HL-60 (cell line): ENCODE data around the gene FOXL3.
A peak's percentile ranks its signal among the peaks of the same experiment; 100 is the strongest.

Source experiments
- DNase-seq, 2 experiments: peaks; one replicate each; pipeline ENCODE4 v3.0.0-alpha.2; 2010 to 2020; ENCODE audit warnings: low read depth in 1 of 2, low spot score in 1 of 2
- H3K27ac ChIP-seq: fragments of 250-450 bp; sonication (Bioruptor Pico); replicated peaks from 2 replicates; pipeline ENCODE4 v1.5.1; 2020; ENCODE audit warnings: mild to moderate bottlenecking, moderate library complexity
- H3K27me3 ChIP-seq: fragments of 250-450 bp; sonication (Bioruptor Pico); 2 replicates; pipeline ENCODE4 v1.5.1; 2021; ENCODE audit warnings: mild to moderate bottlenecking, moderate library complexity; ENCODE audit not compliant: insufficient read depth, poor library complexity, severe bottlenecking
- H3K4me3 ChIP-seq: replicated peaks from 2 replicates; pipeline ENCODE4 v1.5.1; 2011; ENCODE audit warnings: mild to moderate bottlenecking, control low read depth, low read length; ENCODE audit not compliant: insufficient read depth
- CTCF ChIP-seq: IDR thresholded peaks from one replicate; pipeline ENCODE4 v1.5.1; 2011; ENCODE audit warnings: low read length, control low read depth, inconsistent platforms; ENCODE audit not compliant: insufficient read depth
- GABPA ChIP-seq: IDR thresholded peaks from 2 replicates; pipeline ENCODE4 v1.6.1; 2012; ENCODE audit warnings: low read depth
- POLR2AphosphoS5 ChIP-seq: IDR thresholded peaks from 2 replicates; pipeline ENCODE4 v1.6.1; 2012; ENCODE audit warnings: low read depth
- SPI1 ChIP-seq: IDR thresholded peaks from 2 replicates; pipeline ENCODE4 v1.6.1; 2012; ENCODE audit warnings: low read depth, mild to moderate bottlenecking, borderline replicate concordance
- TF ChIP-seq, protein P1 (sequence below): IDR thresholded peaks from 2 replicates; pipeline ENCODE4 v1.6.1; 2012; ENCODE audit warnings: low read depth; ENCODE audit not compliant: insufficient replicate concordance

The FOXL3 gene

DNA sequence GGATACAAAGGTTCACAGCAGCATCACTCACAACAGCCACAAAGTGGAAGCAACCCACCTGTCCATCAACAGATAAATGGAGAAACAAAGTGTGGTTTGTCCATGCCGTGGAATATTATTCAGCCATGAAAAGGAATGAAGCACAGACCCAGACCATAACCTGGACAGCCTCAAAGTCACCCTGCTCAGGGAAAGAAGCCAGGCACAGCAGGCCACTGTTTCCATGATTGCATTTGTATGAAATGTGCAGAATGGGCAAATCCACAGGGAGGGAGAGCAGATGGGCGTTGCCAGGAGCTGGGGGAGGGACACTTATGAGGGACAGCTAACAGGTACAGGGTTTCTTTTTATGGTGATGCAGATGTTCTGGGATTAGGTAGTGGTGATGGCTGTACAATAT, 30.3 kb downstream of the FOXL3 start:
- Histone ChIP-seq H3K4me3 (no peak overlapping the region), H3K27me3 (no peaks in the 10 kb centered on the region), H3K27ac (no peak overlapping the region)
- no peak for DNase-seq
- TF ChIP-seq GABPA (no peak), CTCF (no peak)

- no peaks in the 10 kb centered on the region for H3K27me3 ChIP-seq
- no peak overlapping the region for H3K4me3 ChIP-seq
- TF ChIP-seq CTCF = peak; percentile 28
- no peak for TF ChIP-seq GABPA
- peak; percentile 14 to 25 for DNase-seq
- no peak overlapping the region for H3K27ac ChIP-seq
Observed at GRCh38 chr7:322111-322671, 32.2 kb downstream of the FOXL3 start.

GRCh38 chr7:322708-323111, 32.7 kb downstream of the FOXL3 start:
- Histone ChIP-seq H3K4me3 (no peak overlapping the region), H3K27ac (no peak overlapping the region), H3K27me3 (no peaks in the 10 kb centered on the region)
- TF ChIP-seq, protein P1, sequence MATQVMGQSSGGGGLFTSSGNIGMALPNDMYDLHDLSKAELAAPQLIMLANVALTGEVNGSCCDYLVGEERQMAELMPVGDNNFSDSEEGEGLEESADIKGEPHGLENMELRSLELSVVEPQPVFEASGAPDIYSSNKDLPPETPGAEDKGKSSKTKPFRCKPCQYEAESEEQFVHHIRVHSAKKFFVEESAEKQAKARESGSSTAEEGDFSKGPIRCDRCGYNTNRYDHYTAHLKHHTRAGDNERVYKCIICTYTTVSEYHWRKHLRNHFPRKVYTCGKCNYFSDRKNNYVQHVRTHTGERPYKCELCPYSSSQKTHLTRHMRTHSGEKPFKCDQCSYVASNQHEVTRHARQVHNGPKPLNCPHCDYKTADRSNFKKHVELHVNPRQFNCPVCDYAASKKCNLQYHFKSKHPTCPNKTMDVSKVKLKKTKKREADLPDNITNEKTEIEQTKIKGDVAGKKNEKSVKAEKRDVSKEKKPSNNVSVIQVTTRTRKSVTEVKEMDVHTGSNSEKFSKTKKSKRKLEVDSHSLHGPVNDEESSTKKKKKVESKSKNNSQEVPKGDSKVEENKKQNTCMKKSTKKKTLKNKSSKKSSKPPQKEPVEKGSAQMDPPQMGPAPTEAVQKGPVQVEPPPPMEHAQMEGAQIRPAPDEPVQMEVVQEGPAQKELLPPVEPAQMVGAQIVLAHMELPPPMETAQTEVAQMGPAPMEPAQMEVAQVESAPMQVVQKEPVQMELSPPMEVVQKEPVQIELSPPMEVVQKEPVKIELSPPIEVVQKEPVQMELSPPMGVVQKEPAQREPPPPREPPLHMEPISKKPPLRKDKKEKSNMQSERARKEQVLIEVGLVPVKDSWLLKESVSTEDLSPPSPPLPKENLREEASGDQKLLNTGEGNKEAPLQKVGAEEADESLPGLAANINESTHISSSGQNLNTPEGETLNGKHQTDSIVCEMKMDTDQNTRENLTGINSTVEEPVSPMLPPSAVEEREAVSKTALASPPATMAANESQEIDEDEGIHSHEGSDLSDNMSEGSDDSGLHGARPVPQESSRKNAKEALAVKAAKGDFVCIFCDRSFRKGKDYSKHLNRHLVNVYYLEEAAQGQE = no peak
- TF ChIP-seq CTCF (no peak), GABPA (no peak), SPI1 (no peak), POLR2AphosphoS5 (no peak)
- no peak for DNase-seq

- H3K4me3 ChIP-seq = no peak overlapping the region
- DNase-seq = no peak
- H3K27me3 ChIP-seq = no peaks in the 10 kb centered on the region
- no peak overlapping the region for H3K27ac ChIP-seq
- TF ChIP-seq SPI1 (no peak), CTCF (no peak), GABPA (no peak), POLR2AphosphoS5 (no peak)
- TF ChIP-seq, protein P1 = no peak
Observed at GRCh38 chr7:323410-323809, 33.4 kb downstream of the FOXL3 start.
